Kidney tubule cell (primary cell): ENCODE data around the gene DDC.
"Not testable (repeated sequence)": the region's sequence is repeated elsewhere in the genome, so short reads cannot be mapped to it uniquely, and the experiment has no call there.

Experiments used
- DNase-seq: peaks from one replicate; pipeline ENCODE4 v3.0.0-alpha.2; 2018; ENCODE audit warnings: low spot score

The DDC gene

DNA sequence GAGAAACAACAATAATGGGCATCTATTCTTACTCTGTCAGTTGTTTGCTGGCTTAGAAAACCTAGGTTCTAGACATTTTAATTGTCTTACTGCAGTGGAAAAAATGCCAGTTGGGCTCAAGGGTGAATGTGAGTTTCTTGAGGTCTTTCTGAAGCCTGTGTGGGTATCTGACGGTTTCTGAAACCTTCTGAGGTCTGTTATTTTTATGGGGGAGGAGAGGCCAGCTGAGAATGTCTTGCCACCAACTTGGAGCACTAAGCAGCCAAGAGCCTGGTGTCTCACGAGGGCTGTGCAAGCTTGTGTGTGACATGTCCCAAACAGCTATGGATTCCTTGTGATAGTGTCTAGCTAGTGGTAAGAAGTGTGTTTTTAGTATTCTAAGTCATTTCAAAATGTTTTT is 24.2 kb upstream of the DDC start:
- no peak for DNase-seq

DNA sequence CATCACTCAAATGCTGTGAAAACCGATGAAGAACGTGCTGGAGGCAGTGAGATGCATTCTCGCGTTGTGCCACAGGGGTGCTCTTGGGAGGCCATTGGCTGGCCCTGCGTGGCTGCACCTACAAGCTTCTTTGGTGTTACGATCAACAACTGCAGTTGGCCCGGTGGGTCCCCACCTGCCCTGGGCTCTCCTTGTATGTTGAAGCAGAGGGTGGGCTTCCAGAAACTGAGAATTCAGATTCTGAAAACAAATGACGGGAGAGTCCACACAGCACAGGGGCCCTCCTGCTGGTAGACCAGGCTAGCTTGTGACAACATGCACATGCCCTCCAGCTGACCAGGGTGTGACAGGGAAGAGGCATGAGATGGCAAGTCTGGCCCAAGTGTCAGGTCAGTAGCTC is 23.7 kb upstream of the DDC start:
- no peak for DNase-seq

DNA sequence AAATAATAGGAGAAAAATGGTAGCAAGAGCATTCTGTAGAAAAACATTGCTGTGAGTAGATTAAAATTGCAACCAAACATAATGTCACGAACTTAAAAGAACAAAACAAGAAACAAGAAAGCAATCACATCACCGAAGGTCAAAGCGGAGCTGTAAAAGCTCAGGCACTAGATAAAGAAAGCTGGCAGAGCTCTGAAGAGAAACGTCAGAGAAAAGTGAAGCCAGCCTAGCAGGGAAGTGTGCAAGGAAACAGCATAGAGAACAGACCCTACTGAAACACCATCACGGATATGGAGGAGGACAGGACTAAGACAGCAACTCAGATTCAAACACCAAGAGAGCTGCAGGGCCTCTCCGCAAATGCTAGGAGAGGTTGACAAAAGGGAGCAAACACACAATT is 22.5 kb upstream of the DDC start:
- DNase-seq, result no peak

DNA sequence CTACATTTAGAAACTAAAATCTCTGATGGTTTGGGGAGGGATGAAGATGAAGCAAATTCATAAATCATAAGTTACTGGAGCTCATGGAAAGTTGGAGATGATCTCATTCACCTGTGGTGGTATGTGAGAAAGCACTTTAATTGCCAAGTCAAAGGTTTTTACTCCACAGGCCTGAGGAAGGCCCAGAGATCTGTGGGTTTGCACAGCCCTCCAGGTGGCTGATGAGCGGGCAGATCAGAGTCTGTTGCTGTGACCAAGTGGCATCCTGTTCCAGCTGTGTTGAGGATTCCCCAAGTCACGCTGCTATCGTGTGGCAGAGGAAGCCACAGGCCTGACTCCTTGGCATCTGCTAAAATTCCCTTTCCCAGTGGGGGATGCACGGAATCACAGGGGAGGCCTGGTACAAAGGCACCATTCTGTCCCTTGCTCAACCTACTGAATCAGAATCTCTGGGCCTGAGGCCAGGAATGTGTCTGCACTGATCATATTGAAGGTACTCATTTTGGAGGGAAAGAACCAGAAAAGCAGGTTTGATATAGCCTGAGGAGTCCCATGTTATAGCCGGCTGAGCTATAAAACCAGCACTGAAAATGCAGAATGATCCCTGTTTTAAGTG is 19.7 kb upstream of the DDC start:
- DNase-seq, result peak; percentile 86

DNA sequence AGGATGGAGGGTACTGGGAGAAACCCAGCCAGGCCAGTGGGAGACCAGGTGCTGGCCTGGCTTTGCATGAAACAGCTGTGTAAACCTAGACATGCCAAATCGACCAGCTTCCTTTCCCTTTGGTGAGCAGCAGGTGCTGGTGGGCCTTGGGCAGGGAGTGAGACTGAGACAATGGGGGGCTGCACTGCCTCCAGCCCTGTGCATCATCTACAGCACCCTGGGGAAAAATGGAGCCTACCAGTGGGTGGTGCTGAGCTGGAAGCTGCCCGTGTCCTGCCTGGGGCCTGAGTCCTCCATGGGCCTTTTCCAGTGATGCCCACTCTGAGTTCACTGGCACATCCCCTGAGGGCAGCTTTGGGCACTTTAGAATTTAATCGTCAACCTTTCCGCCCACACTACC is 19.2 kb upstream of the DDC start:
- DNase-seq, result no peak

DNA sequence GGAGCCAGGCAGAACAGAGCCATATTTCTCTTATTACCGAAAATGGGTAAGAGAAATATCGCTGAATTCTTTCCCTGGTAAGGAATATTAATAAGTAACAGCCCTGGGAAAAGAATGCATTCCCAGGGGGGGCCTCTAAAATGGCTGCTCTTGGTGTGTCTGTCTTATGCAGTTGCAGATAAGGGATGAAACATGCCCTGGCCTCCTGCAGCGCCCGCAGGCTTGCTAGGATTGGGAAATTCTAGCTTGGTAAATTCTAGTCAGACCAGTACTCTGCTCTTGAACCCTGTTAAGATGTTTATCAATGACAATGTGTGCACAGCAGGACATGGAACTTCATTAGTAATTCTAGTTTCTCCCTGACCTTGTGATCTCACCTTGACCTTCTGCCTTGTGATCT is 18.1 kb upstream of the DDC start:
- DNase-seq, result not testable (repeated sequence)

DNA sequence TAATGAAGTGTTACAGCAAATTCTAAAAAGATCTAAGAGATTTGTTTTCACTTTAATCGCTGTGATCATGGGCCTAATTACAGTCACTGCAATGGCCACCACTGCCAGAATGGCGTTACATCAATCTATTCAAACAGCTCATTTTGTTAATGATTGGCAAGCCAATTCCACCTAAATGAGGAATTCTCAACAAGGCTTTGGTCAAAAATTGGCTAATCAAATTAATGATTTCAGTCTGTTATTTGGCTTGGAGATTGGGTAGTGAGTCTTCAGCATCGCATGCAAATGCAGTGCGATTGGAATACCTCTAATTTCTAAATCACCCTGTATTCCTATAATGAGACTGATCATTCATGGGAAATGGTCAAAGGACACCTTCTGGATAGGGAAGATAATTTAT is 17.1 kb upstream of the DDC start:
- not testable (repeated sequence) for DNase-seq

DNA sequence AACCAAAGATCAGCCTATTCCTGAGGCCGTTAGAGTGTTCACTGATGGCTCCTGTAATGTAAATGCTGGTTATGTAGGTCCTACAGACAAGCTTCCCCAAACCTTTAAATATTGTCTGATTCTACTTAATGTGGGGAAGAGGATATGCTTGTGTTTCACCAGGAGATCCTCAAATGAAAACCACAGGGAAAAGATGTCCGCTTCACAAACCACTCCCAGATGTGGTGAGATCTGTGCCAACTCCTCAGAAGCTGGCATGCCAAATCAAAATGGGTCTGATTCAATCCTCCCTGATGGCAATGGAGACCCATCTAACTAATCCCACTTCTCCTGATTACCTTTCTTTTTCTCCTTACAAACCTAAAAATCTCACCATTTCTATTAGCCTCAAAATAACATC is 15.5 kb upstream of the DDC start:
- DNase-seq, result not testable (repeated sequence)

DNA sequence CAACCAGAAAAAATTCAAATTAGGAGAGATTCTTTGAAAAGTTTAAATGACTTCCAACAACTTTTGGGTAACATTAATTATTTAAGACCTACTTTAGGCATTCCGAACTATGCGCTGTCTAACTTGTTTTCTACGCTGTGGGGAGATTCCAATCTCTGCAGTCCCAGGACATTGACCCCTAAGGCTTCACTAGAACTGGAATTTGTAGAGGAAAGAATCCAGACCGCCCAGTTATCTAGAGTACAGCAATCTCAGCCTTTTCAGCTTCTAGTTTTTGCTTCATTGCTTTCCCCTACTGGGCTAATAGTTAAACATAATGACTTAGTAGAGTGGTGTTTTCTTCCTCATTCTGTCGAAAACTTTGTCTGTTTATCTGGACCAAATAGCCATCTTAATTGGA is 14.9 kb upstream of the DDC start:
- DNase-seq, result peak; percentile 24

DNA sequence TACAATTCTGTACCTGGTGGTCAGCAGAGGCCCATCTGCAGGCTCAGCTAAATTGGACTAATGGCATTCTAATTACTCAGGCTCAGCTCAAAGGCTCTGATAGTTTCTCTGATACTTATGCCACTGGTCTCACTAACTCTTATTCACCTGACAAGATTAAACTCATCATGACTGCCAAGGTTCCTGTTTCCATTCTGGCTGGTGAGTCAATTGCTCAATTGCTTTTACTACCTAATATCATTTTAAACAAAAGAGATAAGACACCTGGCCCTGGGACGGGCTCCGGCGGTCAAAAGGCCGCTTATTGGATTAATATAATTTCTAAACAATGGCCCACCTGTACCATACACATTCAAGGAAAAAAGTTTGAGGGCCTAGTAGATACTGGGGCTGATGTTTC is 12.9 kb upstream of the DDC start:
- DNase-seq, result not testable (repeated sequence)

DNA sequence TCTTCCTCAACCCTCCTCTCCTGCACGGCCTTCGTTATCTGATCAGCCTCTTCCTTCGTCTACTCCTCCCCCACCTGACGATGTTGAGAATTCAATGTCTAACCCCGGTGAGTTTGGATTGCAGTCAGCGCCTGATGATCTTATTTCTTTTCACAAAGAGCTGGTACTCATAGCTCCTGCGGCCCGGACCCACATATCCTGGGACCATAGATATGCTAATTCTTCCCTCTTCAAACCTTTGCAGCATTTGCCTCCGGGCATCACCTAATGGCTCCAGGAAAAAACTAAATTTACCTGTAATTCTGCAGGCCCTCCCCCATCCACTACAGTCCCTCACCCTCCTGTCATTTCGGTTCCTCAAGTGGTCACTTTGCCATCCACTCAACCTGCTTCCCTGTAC is 12.4 kb upstream of the DDC start:
- no peak for DNase-seq

DNA sequence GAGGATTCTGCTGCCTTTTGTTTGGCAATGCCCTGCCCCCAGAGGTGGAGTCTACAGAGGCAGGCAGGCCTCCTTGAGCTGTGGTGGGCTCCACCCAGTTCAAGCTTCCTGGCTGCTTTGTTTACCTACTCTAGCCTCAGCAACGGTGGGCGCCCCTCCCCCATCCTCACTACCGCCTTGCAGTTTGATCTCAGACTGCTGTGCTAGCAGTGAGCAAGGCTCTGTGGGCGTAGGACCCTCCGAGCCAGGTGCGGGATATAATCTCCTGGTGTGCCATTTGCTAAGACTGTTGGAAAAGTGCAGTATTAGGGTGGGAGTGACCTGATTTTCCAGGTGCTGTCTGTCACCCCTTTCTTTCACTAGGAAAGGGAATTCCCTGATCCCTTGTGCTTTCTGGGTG is 11.2 kb upstream of the DDC start:
- not testable (repeated sequence) for DNase-seq

DNA sequence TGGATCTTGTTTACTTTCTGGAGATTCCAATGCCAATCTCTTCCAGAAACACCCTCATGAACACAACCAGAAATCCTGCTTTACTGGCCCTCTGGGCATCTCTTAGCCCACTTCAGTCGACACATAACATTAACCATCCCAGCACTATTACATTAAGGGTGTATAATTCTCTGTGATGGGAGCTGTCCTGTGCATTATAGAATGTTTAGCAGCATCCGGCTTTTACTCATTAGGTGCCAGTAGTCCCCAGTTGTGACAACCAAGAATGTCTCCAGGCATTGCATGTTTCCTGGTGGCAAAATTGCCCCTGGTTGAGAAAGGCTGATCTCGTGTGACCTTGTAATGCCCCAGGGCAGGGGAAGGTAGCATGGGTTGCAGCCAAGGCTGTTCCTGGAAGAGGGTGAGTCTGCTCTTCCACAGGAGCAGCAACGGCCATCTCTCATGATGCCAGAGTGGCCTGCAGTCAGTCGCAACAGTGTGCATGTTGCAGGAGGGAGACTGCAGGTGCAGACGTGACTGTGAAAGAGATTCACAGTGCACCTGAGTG is 2.6 kb upstream of the DDC start:
- no peak for DNase-seq

DNA sequence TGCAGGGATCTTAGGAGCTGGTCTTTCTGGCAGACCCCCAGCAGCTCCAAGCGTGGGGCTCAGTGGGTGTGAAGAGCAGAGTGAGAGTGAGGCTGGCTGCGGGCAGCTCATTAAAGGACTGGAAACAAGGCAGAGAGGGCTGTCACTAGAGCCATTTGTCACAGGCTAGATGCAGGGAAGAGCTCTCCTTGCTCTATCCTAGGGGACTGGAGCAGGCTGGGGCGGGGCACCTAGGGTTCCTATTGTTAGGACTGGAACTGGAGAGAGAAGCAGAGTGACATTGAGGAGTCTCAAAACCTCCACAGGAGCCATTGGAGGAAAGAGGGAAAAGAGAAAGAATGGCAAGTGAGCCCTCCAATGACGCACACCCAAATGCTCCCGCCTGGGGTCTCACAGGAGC is 772 bp upstream of the DDC start:
- DNase-seq, result no peak

DNA sequence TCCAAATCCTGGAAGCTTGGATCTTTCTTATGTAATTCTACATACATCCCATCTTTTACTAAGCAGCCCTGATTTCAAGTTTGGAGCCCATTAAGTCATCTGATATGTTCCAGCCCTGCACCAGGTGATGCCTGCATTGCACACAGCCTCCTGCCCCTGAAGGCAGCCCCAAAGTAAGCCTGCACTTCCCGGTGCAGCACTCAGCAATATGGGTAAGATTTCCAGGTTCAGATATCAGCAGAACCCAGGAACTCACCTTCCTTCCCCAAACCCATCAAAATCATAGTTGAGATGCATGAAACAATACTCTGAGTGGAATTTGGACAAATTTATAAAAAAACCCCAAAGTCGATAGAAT is 333 bp upstream of the DDC start:
- no peak for DNase-seq

DNA sequence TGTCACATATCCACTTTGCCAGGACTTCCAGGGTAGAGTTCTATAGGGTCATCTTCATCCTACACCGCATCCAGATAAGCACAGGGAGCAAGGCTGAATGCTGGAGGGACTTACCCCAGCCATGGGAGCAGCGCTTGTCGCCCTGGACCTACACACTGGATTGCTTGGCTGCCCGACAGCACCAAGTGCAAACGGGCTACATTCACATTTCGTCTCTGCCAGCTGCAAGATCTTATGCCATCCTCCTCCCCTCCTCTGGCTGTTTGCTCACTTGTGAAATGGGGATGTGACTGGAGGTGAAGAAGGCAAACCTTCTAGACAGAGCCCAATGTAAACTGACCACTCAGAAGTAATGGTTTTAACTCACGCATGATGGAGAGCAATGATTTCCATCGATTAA is 1.0 kb downstream of the DDC start:
- DNase-seq, result no peak

DNA sequence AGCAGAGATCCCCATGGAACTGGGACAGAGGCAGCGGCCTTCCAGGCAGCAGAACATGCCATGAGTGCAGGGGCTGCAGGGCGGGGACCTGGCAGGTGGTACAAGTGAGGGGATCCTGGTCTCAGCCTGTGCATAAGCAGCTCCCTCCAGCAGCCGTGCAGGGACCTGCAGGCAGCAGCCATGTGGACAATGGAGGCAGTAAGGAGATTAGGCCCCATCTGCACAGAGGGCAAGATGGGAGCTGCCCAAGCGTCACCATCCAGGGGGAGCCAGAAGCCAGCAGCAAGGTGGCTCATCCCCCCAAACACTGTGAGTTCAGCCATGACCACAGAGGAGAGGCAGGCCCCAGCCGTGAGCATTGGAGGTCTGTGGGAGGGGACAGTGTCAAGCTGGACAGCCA is 3.1 kb downstream of the DDC start:
- no peak for DNase-seq

DNA sequence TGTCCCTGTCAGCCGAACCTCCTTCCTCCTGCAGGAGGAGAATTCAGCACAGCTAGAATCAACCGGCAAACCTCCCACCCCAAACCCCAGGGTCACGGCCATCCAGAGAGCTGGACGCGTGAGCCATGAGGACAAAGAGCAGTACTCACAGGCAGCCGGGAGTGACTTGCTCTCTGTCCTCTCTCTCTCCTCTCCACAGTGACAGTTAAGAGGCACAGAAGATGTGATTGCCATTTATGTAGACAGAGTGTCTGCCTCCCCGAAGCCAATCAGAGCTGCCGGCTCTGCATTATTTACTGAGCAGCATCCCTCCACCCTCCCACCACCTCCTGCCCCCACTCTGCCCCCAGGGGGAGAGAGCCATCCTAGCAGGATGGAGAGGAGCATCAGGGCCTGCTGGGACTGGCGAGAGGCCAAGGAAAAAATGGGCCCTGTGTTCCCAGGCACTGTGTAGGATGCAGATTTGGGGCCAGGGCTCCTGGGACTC is 4.3 kb downstream of the DDC start:
- DNase-seq, result no peak

DNA sequence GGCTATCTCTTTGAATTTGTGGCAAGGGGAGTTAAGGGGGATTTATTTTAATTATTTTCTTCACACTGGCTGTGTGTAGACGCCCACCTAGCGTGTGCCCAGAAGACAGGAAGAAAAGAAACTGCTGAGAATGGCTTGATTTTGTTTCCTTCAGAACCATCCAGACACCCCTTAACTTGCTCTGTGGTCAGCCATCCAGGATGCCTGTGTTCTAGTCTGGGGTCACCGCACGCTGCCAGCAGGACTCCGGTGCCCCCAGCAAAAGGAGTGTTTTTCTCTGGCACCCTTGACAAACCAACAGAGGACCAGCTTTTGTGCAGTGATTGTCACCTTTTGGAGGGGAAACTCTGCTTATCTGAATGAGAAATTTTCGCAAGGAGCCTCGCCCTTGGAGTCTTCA is 5.3 kb downstream of the DDC start:
- DNase-seq, result no peak

DNA sequence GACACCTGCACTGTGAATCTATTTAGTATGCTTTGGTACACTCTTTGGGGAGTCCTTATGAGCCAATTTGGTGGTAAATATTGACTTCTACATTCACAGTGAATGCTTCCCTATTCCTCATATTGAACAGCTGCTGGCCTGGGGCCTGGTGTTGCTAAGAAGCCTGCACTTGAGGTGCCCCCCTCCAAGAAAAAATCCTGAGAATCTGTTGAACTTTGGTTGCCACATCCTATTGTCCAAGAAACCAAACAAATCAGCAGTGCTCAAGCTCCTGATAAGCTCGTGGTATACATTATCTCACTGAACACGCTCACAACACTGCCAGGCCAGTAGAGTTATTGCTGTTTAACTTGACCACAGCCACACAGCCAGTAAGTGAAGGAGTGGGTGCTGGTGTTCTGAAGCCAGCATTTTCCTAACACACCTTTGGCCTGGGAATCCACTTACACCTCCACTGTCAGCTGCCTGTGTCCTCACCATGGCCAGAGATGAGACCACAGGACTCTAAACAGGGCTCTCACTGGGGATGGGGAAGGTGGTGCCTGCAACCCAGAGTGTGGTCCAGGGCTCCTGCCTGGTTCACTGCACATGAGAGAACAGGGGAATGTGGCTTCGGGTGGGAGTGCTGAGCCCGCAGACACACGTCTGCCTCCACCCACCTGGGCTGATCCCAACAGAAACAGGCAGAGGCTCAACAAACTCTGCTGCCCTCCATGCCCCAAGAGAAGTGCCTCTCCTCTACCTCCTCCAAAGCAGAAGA is 6.7 kb downstream of the DDC start:
- DNase-seq, result peak; percentile 79

DNA sequence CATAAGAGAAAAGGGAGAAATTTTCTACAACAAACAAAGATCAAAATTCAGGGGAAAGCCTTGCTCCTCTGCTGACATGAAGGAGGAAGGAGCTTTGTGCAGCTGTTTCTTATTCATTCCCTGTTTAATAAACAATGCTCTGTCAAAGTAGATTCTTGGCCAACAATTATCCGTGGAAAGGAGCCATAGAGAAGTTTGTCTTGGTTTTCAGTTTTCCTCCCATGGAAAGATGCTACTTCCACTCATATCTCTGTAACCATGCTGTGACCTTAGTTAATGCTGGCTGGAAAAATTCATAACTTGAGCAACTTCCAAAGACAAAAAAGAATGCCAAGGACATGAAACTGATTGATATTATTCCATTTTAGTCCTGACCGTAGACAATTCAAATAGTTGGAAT is 8.1 kb downstream of the DDC start:
- no peak for DNase-seq

DNA sequence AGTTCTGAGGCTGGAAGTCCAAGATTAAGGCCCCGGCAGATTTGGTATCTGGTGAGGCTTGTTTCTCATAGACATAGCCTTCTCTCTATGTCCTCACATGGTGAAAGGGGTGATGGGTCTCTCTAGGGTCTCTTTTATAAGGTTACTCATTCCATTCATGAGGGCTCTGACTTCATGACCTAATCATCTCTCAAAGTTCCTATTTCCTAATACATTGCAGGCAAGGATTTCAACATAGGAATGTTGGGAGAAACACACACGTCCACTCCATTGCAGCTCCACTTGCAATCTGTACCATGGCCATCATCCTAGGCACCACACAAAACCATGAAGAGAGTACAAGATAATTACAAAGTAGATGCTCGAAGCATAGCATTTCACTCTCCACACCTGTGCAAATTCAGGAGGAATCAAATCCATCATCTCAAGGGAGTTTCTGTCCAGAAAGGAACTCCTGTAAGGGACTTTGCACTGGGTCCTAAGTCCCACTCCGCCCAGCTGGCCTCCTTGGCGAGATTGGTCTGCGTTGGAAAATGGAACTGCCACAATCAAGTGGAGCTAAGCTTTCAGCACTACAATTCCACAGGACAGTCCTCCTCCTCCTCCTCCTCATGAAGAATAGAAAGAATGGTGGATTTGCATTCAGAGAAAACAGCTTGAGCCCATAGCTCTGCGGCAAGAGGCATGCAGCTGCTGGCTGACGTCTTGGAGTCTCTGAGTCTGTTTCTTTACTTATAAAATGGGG is 8.8 kb downstream of the DDC start:
- no peak for DNase-seq

DNA sequence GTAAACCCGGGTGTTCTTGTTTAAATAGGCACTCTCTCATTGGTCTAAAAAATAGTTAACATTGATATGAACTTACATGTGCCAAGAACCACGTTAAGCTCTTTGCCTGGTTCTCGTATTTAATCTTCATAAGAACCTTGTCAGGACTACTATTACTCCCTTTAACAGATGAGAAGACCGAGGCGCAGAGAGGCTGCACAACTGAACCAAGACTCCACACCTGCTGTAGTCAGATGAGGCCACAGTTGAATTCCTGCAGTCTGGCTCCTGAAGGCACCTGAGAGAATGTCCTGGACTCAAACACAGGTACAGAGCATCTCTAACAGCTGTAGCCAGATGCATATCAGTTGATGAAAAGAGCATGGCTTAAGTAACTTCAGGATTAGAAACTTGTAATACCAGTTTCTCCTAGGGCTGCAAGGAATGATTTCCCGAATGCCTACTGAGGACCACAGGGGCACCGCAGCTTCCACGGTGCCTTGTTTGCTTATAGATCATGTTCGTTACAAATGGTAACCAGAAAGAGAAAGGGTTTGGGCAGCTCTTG is 9.5 kb downstream of the DDC start:
- no peak for DNase-seq
